CD4-positive, alpha-beta T cell treated with Interleukin-1 beta for 1 hour (primary cell): ENCODE measurements around the gene DCTN4.

Experiments used
- DNase-seq, 2 donors: peaks; one replicate each; pipeline ENCODE4 v3.0.0-alpha.2; 2020 to 2022

The DCTN4 gene

GRCh38 chr5:150731669-150732242 is 27.1 kb downstream of the DCTN4 start:
- no peak for DNase-seq

- DNase-seq: no peak
Measured at GRCh38 chr5:150729859-150730258, 29.0 kb downstream of the DCTN4 start.

- DNase-seq: no peak
Measured at GRCh38 chr5:150723845-150724244, 35.0 kb downstream of the DCTN4 start.

GRCh38 chr5:150710165-150710564 is 48.7 kb downstream of the DCTN4 start:
- DNase-seq: peak in 1 of 2 donors; percentile 14

DNA sequence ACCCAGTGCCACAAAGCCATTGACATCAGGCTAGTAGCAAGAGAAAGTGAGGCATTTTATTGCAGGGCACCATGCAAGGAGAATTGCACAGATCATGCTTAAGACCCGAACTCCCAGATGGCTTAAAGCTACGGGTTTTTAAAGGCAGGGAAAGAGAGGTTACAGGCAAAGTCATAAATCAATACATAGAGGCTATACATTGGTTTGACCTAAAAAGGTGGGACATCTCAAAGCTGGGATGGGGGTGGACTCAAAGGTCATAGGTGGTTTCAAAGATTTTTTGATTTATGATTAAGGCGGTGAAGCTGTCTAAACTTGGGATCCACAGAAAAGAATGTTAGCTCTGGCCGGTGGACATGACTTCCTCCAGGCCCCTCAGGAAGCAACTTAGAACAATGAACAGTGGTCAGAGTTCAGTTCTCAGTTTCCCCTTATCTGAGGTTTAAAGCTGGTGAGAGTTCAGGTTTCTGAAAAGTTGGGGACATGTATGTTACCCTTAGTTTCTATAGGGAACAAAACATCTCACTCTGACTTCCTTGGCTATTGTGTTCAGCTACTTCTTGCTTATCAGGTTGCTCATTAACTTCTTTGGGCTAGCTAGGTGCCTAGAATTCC is 51.9 kb downstream of the DCTN4 start:
- no peak for DNase-seq

- no peak for DNase-seq
Measured at GRCh38 chr5:150703762-150704161, 55.1 kb downstream of the DCTN4 start.

- DNase-seq: peak; percentile 91 to 92
Measured at GRCh38 chr5:150700594-150701377, 58.0 kb downstream of the DCTN4 start, which contains the start of gene RBM22. Gene RBM22, minus strand, starts transcription at chr5:150701062. Its CDS starts 77 bp downstream, at chr5:150700985.

DNA sequence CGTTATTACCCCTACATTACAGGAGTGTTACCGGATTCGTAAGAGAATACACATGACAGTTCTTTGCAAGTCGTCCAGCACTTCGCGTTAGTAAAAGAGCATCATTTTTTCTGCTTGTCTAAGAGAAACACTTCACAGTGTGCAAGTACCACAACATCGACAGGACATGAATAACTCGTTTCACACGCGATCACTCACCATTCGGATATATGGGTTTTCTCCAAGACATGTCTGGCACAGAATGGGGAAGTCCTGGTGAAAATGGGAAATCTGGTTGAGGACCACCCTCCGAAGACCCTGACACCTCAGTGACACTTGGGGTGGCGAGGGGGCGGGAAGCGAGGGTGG is 58.6 kb downstream of the DCTN4 start:
- DNase-seq: no peak

GRCh38 chr5:150694612-150695011 is 64.2 kb downstream of the DCTN4 start:
- DNase-seq: no peak

- no peak for DNase-seq
Measured at GRCh38 chr5:150692276-150692675, 66.5 kb downstream of the DCTN4 start.

- no peak for DNase-seq
Measured at GRCh38 chr5:150690760-150691159, 68.1 kb downstream of the DCTN4 start.

GRCh38 chr5:150689120-150689519 is 69.7 kb downstream of the DCTN4 start:
- no peak for DNase-seq

DNA sequence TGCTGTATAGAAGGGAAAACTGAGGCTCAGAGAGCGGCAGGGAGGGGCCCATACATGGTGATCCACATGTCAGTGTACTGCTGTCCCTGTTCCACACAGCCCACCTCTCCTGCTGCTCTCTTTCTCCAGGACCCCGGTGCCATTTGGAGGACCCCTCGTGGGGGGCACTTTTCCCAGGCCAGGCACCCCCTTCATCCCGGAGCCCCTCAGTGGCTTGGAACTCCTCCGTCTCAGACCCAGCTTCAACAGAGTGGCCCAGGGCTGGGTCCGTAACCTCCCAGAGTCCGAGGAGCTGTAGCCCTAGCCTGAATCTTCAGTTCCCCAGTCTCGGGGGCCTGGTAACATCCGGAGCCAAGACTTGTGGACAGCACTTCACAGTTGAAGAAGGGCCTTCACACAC is 82.2 kb downstream of the DCTN4 start:
- DNase-seq: no peak

DNA sequence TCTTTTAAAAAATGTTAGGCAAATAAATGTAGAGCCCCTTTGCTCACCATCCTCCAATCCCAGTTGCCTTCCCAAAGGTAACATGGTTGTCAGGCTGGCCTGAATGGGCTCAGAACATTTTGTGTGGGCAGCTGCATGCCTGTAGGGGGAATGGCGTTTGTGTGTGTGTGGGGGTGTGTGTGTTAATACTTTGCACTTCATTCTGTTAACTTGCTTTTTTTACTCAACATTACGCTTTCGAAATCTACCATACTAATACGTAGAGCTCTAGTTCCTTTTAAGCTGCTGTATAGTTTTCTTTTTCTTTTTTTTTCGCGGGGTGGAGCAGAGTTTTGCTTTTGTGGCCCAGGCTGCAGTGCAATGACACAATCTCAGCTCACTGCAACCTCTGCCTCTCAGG is 83.7 kb downstream of the DCTN4 start:
- DNase-seq: no peak

DNA sequence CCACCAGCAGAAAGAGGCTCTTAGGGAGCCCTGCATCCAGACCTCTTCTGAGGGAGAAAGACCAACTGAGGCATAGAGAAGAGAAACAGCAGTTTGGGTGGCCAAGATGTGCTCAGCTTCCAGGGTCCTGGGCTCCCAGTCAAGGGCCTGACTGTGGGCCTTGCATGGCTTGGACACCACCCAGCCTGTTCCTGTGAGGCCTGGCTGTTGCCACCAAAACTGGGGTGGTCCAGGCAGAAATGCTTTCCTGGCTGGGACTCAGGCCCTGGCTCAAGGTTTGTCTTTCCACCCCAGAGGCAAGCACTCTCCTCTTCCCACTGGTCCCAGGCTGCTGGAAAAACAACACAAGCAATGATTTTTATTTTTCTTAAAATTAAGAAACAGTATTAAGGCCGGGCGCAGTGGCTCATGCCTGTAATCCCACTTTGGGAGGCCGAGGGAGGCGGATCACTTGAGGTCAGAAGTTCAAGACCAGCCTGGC is 84.4 kb downstream of the DCTN4 start:
- DNase-seq: no peak

GRCh38 chr5:150672884-150673275 is 85.9 kb downstream of the DCTN4 start:
- no peak for DNase-seq

DNA sequence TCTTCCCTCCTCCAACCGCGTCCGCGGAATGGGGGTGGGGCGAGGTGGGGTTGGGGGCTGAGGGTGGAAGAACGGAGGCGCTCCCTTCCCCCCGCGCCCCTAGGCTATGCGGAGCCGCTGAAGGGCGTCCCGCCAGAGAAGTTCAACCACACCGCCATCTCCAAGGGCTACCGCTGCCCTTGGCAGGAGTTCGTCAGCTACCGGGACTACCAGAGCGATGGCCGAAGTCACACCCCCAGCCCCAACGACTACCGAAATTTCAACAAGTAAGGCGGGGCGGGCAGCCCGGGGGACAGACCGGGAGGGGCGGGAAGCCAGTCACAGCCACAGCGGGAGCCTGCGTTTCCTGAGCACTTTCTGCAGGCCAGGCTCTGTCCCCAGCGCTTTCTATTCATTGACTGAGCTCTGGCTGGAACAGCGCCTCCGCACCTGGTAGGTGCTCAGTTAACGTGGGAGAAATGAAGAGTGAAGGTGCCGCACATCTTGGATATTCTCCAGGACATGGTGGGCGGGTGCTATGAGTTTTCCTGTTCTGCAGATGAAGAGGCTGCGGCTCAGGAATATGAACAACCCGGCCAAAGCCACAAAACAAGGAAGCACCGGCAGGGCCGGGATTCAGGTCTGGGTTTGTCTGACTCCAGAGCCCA is 86.5 kb downstream of the DCTN4 start:
- peak in 1 of 2 donors; percentile 17 for DNase-seq

GRCh38 chr5:150671509-150672236 is 87.1 kb downstream of the DCTN4 start:
- DNase-seq: peak in 1 of 2 donors; percentile 7

GRCh38 chr5:150670948-150671310 is 87.9 kb downstream of the DCTN4 start:
- no peak for DNase-seq

GRCh38 chr5:150670275-150670947 is 88.4 kb downstream of the DCTN4 start:
- DNase-seq: no peak

DNA sequence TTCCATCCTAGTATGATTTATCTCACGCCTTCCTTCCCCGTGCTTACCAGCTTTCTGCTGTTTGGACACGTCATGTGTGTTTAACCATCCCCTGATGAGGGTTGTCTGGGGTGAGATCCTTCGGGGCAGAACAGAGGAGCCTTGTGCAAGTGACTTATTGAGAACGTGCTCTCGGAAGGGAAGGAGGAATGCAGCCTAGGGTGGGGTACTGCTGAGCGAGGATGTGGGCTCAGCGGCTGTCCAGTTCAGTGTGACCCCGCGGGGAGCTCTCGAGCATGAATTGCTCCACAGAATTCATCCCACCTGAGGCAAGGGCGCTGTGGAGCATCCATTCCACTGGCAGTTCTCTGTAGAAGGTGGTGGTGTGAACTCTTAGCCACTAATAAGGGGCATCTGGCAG is 93.8 kb downstream of the DCTN4 start:
- no peak for DNase-seq

DNA sequence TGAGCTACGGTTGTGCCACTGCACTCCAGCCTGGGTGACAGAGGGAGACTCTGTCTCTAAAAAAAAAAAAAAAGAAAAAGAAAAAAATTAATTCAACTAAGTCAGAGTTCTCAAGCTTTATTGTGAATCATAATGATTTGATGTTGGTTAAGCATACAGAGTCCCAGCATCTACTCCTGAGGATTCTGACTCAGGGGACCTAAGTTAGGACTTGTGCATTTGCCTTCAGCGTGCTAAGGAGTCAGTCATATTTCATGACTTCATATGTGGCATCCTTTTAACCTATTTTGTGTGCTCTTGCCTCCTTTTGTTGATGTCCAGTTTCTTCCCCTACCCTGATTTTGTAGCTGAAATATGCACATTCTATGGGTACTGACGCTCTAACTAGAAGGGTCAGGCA is 94.9 kb downstream of the DCTN4 start:
- no peak for DNase-seq
